Keratinocyte (primary cell): Measurements from ENCODE around the gene GRB2. TPM values are rescaled to one million over a fixed set of nuclear protein-coding genes. Genes with fewer than 3 reads are reported as not detected.

Experiments used
- DNase-seq: peaks from one replicate; pipeline ENCODE4 v3.0.0-alpha.2; 2011; ENCODE audit warnings: low read depth, missing footprints, low spot score
- FAIRE-seq: peaks from 2 replicates; lab custom pipeline; 2011; peaks lifted over from hg19 to GRCh38; lab: Jason Lieb, UNC
- H2AFZ ChIP-seq: 2 replicates; pipeline ENCODE4 v1.6.0; 2012; ENCODE audit warnings: low read length, control low read depth, inconsistent platforms; ENCODE audit not compliant: control insufficient read depth
- H3K27ac ChIP-seq: 2 replicates; pipeline ENCODE4 v1.5.1; 2011; ENCODE audit warnings: low read length; ENCODE audit not compliant: control insufficient read depth, insufficient read depth
- H3K27me3 ChIP-seq: 3 replicates; pipeline ENCODE4 v1.6.0; 2011; ENCODE audit warnings: low read length; ENCODE audit not compliant: control insufficient read depth, insufficient read depth; ENCODE audit errors: extremely low read depth
- H3K36me3 ChIP-seq, 2 experiments: 2 replicates in 1 of 2; 3 replicates in 1 of 2; pipeline ENCODE4 v1.5.1; 2011; ENCODE audit warnings: low read length in 2 of 2, mild to moderate bottlenecking in 1 of 2; ENCODE audit not compliant: control insufficient read depth in 2 of 2, insufficient read depth in 2 of 2; ENCODE audit errors: extremely low read depth in 1 of 2
- H3K4me1 ChIP-seq: 3 replicates; pipeline ENCODE4 v1.5.1; 2011; ENCODE audit warnings: low read length; ENCODE audit not compliant: control insufficient read depth, insufficient read depth; ENCODE audit errors: extremely low read depth
- H3K4me2 ChIP-seq: 3 replicates; pipeline ENCODE4 v1.6.0; 2011; ENCODE audit warnings: low read depth, low read length; ENCODE audit not compliant: control insufficient read depth, insufficient read depth; ENCODE audit errors: extremely low read depth
- H3K4me3 ChIP-seq, 3 experiments: fragments of 200-600 bp in 1 of 3; sonication (generic) in 1 of 3; 2 replicates in 2 of 3; 3 replicates in 1 of 3; pipeline ENCODE4 v1.5.1; 2011 to 2016; ENCODE audit warnings: low read length in 3 of 3, mild to moderate bottlenecking in 3 of 3, control low read depth in 2 of 3, inconsistent platforms in 1 of 3, low read depth in 1 of 3, mixed read lengths in 1 of 3, mixed run types in 1 of 3, moderate library complexity in 1 of 3; ENCODE audit not compliant: control insufficient read depth in 2 of 3, insufficient read depth in 2 of 3; ENCODE audit errors: extremely low read depth in 1 of 3
- H3K79me2 ChIP-seq: 2 replicates; pipeline ENCODE4 v1.6.0; 2012; ENCODE audit warnings: low read length; ENCODE audit not compliant: control insufficient read depth, insufficient read depth
- H3K9ac ChIP-seq: 3 replicates; pipeline ENCODE4 v1.6.0; 2011; ENCODE audit warnings: low read length; ENCODE audit not compliant: control insufficient read depth, insufficient read depth; ENCODE audit errors: extremely low read depth
- H3K9me1 ChIP-seq: 3 replicates; pipeline ENCODE4 v1.6.0; 2011; ENCODE audit warnings: low read length; ENCODE audit not compliant: control insufficient read depth, insufficient read depth; ENCODE audit errors: extremely low read depth
- H3K9me3 ChIP-seq: 2 replicates; pipeline ENCODE4 v1.5.1; 2012; ENCODE audit warnings: low read depth, low read length; ENCODE audit not compliant: control insufficient read depth
- H4K20me1 ChIP-seq: 3 replicates; pipeline ENCODE4 v1.6.0; 2011; ENCODE audit warnings: low read length; ENCODE audit not compliant: control insufficient read depth, insufficient read depth; ENCODE audit errors: extremely low read depth
- CTCF ChIP-seq, 3 experiments: IDR thresholded peaks in 1 of 3; conservative IDR thresholded peaks in 1 of 3; optimal IDR thresholded peaks in 1 of 3; 2 replicates in 2 of 3; 3 replicates in 1 of 3; pipeline versions ENCODE3 to v1.5.1; 2011; ENCODE audit warnings: low read length in 3 of 3, mild to moderate bottlenecking in 3 of 3, moderate library complexity in 2 of 3, control low read depth in 1 of 3, inconsistent platforms in 1 of 3; ENCODE audit not compliant: insufficient read depth in 2 of 3; ENCODE audit errors: extremely low read depth in 1 of 3
- EZH2 ChIP-seq: IDR thresholded peaks from one replicate; pipeline ENCODE4 v1.6.1; 2012; ENCODE audit warnings: inconsistent platforms, mild to moderate bottlenecking, low read length, moderate library complexity
- dilution Hi-C: fragments of 300-500 bp; cut with MboI; formaldehyde crosslinking; loops from one replicate; pipeline ENCODE4 v1.7.0; 2020; ENCODE audit warnings: low sequenced_read_pairs; ENCODE audit not compliant: extremely low pct_ligation_motif_present
- polyA plus RNA-seq, 5 experiments: library from polyadenylated mRNA; depleted of rRNA in 3 of 5; stranded (reverse) in 3 of 5; stranded (forward) in 1 of 5; unstranded in 1 of 5; fragments of >200 nt; gene quantifications; 1 replicate in 1 of 5; 2 replicates in 3 of 5; 3 replicates in 1 of 5; pipeline versions ENCODE4 v1.2.1 to v1.2.3, GENCODE V29; 2011 to 2012; ENCODE audit warnings: missing spikeins in 2 of 5, low read depth in 1 of 5, low replicate concordance in 1 of 5

Gene GRB2
- polyA plus RNA-seq, 1 donor (not counting 4 experiments of a cell fraction or from before 2014, with no cell fraction given) = 62.0 TPM

- Histone ChIP-seq H3K27me3 (no peaks in the 10 kb centered on the region), H3K9me3 (no peaks in the 10 kb centered on the region), H3K4me2 (peak overlapping the region; percentile 17), H3K4me1 (peaks cover 38% of the 10 kb centered on the region), H2AFZ (no peak overlapping the region), H3K4me3 (no peak overlapping the region), H3K9me1 (no peaks in the 10 kb centered on the region), H3K36me3 (peaks cover 0 to under 1% of the 10 kb centered on the region in 2 experiments), H3K79me2 (peaks cover 95% of the 10 kb centered on the region), H3K9ac (no peak overlapping the region), H4K20me1 (no peaks in the 10 kb centered on the region), H3K27ac (no peak overlapping the region)
- DNase-seq = no peak
- dilution Hi-C loops = no loop called here
- no peak for TF ChIP-seq CTCF (optimal IDR thresholded peaks at IDR 0.05 in 1 of 3, IDR thresholded peaks at IDR 0.05 in 1 of 3, conservative IDR thresholded peaks at IDR 0.05 in 1 of 3; ENCODE audit: extremely low read depth in 1 of 3, insufficient read depth in 2 of 3, low read length in 3 of 3)
- TF ChIP-seq EZH2 = no peak
- no peak for FAIRE-seq
Measured at GRCh38 chr17:75397217-75397616, 8.3 kb downstream of the GRB2 start.

GRCh38 chr17:75396796-75397195 lies 8.7 kb downstream of the GRB2 start:
- DNase-seq (no peak), FAIRE-seq (no peak)
- peak overlapping the region; percentile 17 for H3K4me2 ChIP-seq
- no peaks in the 10 kb centered on the region for H3K27me3 ChIP-seq
- H3K4me3 ChIP-seq = no peak overlapping the region
- H3K27ac ChIP-seq = peak overlapping the region; percentile 10
- H2AFZ ChIP-seq = no peak overlapping the region
- peaks cover 39% of the 10 kb centered on the region for H3K4me1 ChIP-seq
- no peaks in the 10 kb centered on the region for H3K9me1 ChIP-seq
- H3K9ac ChIP-seq = no peak overlapping the region
- no peaks in the 10 kb centered on the region for H3K36me3 ChIP-seq
- dilution Hi-C loops = no loop called here
- H3K9me3 ChIP-seq = no peaks in the 10 kb centered on the region
- H4K20me1 ChIP-seq = no peaks in the 10 kb centered on the region
- H3K79me2 ChIP-seq = peaks cover 95% of the 10 kb centered on the region
- TF ChIP-seq EZH2 (no peak), CTCF (optimal IDR thresholded peaks at IDR 0.05 in 1 of 3, IDR thresholded peaks at IDR 0.05 in 1 of 3, conservative IDR thresholded peaks at IDR 0.05 in 1 of 3; ENCODE audit: extremely low read depth in 1 of 3, insufficient read depth in 2 of 3, low read length in 3 of 3) (no peak)
